Measurements from ENCODE around the gene PDE1A. TPM values are rescaled to one million over a fixed set of nuclear protein-coding genes. Genes with fewer than 3 reads are reported as not detected.

Gene PDE1A
- total RNA-seq, 1 donor from 2014 or later: 6.3 TPM

DNA sequence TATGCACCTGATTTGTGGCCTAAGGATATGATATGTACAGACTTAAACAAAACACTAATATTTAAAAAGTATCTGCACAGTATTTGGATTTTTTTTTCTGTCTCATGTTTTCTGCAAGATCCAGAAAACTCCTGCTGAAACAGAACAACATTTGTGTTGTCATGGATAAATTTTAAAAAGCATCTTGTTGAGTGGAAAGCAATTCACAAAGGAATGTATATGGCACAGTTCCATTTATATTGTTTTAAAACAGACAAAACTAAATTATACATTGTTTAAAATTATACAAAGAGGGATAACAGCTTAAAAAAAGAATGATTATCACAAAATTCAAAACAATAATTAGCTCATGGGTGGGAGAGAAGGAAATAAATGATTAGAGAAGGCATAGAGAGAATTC lies 247.7 kb downstream of the PDE1A start:
- TF ChIP-seq, protein P1, sequence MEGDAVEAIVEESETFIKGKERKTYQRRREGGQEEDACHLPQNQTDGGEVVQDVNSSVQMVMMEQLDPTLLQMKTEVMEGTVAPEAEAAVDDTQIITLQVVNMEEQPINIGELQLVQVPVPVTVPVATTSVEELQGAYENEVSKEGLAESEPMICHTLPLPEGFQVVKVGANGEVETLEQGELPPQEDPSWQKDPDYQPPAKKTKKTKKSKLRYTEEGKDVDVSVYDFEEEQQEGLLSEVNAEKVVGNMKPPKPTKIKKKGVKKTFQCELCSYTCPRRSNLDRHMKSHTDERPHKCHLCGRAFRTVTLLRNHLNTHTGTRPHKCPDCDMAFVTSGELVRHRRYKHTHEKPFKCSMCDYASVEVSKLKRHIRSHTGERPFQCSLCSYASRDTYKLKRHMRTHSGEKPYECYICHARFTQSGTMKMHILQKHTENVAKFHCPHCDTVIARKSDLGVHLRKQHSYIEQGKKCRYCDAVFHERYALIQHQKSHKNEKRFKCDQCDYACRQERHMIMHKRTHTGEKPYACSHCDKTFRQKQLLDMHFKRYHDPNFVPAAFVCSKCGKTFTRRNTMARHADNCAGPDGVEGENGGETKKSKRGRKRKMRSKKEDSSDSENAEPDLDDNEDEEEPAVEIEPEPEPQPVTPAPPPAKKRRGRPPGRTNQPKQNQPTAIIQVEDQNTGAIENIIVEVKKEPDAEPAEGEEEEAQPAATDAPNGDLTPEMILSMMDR (IDR thresholded peaks at IDR 0.05): no peak
- Histone ChIP-seq H3K9me3 (no peaks in the 10 kb centered on the region), H3K4me3 (no peak overlapping the region), H3K27me3 (no peaks in the 10 kb centered on the region), H3K36me3 (no peaks in the 10 kb centered on the region), H3K4me1 (no peaks in the 10 kb centered on the region), H3K27ac (no peak overlapping the region)
- DNase-seq (no peak), ATAC-seq (no peak)
- intact Hi-C loops (cut with DNase I): no loop called here

DNA sequence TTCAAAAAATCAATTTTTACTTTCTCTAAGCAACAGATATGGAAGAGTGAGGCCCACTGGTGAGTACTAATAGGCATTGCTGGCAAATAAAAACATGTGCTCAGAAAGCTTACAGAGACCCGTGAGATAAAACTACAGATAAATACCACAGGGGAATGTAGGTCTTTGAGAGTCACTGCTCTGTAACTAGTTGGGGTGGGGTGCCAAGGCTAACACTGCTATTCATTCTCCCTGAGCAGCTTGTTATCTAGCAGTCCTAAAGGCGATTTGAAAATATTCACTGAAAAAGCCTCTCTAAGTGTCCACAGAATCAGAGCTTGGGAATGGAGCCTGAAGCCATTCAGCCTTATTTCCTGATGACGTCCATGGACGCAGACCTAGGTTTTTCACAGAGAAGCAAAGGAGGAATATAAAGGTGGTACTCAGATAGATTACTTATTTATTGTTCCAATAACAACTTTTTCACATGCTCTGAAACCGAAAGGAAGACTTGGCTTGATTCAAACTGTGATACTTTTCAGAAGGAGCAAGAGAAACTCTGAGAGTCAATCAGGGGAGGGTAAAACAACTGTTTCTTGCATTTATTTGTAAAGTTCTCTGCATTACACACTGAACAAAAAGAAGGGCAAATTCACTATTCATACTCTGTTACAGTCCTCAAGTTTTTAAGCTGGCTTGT lies 252.8 kb downstream of the PDE1A start:
- Histone ChIP-seq H3K9me3 (no peaks in the 10 kb centered on the region), H3K36me3 (no peaks in the 10 kb centered on the region), H3K27ac (no peak overlapping the region), H3K27me3 (no peaks in the 10 kb centered on the region), H3K4me1 (no peaks in the 10 kb centered on the region), H3K4me3 (no peak overlapping the region)
- DNase-seq (no peak), ATAC-seq (no peak)
- intact Hi-C loops (cut with DNase I): no loop called here
- TF ChIP-seq, protein P1 (IDR thresholded peaks at IDR 0.05): no peak

DNA sequence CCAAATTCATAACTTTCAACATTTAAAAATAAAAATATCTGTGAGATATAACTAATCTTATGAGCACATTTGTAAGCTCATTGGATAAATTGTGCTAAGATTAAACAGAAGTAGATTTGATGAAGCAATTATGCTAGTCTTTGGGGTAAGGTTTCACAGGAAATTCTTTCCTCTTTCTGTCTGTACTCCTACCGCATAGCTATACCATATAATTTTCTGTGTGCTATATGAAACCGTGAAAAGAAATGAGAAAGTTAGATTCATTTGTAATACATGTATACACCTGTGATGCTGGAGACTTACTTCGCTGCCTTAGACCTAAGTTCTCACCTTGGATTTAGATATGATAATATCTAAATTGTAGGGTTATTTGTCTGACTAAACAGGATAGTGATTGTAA lies 256.5 kb downstream of the PDE1A start:
- Histone ChIP-seq H3K4me1 (no peaks in the 10 kb centered on the region), H3K9me3 (no peaks in the 10 kb centered on the region), H3K4me3 (no peak overlapping the region), H3K27me3 (no peaks in the 10 kb centered on the region), H3K36me3 (no peaks in the 10 kb centered on the region), H3K27ac (no peak overlapping the region)
- DNase-seq: no peak
- no peak for ATAC-seq
- TF ChIP-seq, protein P1 (IDR thresholded peaks at IDR 0.05): no peak
- intact Hi-C loops (cut with DNase I): no loop called here

DNA sequence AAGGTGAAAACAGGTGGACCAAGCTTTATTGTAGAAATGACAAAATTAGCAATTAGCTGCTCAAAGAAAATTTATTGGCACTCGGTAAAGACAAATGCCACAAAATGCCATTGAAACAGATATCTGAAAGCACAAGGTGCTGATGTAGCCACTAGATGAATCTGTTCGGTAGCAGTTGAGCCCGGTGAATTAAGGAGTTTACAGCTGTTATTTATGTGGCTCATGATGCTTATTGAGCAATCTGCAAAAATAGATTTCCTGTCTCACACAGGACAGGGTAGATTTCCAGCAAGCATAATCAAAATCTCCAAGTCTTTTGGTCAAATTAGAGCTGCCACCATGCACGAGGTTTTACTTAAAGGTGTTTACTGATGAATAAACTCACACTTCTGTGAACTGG lies 259.0 kb downstream of the PDE1A start:
- Histone ChIP-seq H3K27me3 (no peaks in the 10 kb centered on the region), H3K9me3 (no peaks in the 10 kb centered on the region), H3K27ac (no peak overlapping the region), H3K4me3 (no peak overlapping the region), H3K4me1 (no peaks in the 10 kb centered on the region), H3K36me3 (no peaks in the 10 kb centered on the region)
- intact Hi-C loops (cut with DNase I): no loop called here
- ATAC-seq: no peak
- TF ChIP-seq, protein P1 (IDR thresholded peaks at IDR 0.05): no peak
- no peak for DNase-seq

DNA sequence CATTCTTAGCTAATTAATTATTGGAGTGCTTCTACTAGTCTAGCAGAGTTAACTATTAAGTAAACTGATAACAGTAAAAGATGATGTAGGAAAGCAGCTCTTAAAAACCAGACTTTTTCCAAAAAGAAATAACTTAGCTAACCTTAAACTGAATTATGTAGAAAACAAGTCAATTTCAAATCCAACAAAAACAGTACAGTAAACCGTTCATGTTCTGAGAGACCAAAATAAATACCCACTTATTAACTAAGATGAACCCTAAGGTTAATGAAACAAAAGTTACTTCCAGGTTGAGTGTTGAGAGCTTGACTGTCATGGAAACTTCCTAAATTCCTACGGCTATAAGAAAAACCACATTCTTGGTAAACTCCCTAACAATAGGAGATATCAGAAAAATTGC lies 260.0 kb downstream of the PDE1A start:
- Histone ChIP-seq H3K27me3 (no peaks in the 10 kb centered on the region), H3K4me1 (no peaks in the 10 kb centered on the region), H3K4me3 (no peak overlapping the region), H3K36me3 (no peaks in the 10 kb centered on the region), H3K27ac (no peak overlapping the region), H3K9me3 (no peaks in the 10 kb centered on the region)
- ATAC-seq (no peak), DNase-seq (no peak)
- intact Hi-C loops (cut with DNase I): no loop called here
- TF ChIP-seq, protein P1 (IDR thresholded peaks at IDR 0.05): no peak

DNA sequence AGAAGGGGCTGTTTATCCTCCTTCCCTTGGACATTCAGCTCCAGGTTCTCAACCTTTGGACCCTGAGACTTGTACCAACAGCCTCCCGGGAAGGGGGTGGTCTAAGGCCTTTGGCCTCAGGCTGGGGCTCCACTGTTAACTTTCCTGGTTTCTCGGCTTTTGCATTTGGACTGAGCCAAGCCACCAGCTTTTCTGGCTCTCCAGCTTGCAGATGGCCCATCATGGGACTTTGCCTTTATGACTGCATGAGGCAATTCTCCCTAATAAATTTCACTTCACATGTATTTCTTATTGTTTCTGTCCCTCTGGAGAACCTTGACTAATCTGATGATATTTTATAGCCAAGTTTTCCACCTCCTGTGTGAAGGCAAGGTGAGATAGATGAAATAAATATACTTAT lies 260.4 kb downstream of the PDE1A start:
- H3K9me3 ChIP-seq: no peaks in the 10 kb centered on the region

More for the DNA sequence above, 260.4 kb downstream of the PDE1A start:
- Histone ChIP-seq H3K36me3 (no peaks in the 10 kb centered on the region), H3K4me3 (no peak overlapping the region), H3K4me1 (no peaks in the 10 kb centered on the region), H3K27me3 (no peaks in the 10 kb centered on the region), H3K27ac (no peak overlapping the region)
- no peak for DNase-seq
- TF ChIP-seq, protein P1 (IDR thresholded peaks at IDR 0.05): no peak
- ATAC-seq: no peak
- intact Hi-C loops (cut with DNase I): no loop called here

All from upper lobe of right lung (tissue), 1 donor.